OCI-LY1 (cell line): ENCODE results near the gene MED27.

Source experiments
- H2AFZ ChIP-seq: fragments of 200-600 bp; sonication (generic), shearing (Covaris generic); 2 replicates; pipeline ENCODE4 v1.6.0; 2014; ENCODE audit warnings: antibody characterized with exemption, mild to moderate bottlenecking, low read length
- H3F3A ChIP-seq: fragments of 200-600 bp; sonication (generic), shearing (Covaris generic); 2 replicates; pipeline ENCODE4 v1.6.0; 2014; ENCODE audit warnings: mild to moderate bottlenecking, antibody characterized with exemption, low read length, moderate library complexity; ENCODE audit not compliant: insufficient read depth
- H3K27ac ChIP-seq: fragments of 200-600 bp; sonication (generic); 2 replicates; pipeline ENCODE4 v1.5.1; 2014; ENCODE audit warnings: low read length, mixed run types, mild to moderate bottlenecking, low read depth; ENCODE audit not compliant: poor library complexity, severe bottlenecking
- H3K27me3 ChIP-seq: fragments of 200-600 bp; sonication (generic); 2 replicates; pipeline ENCODE4 v1.6.0; 2014; ENCODE audit warnings: antibody characterized with exemption, mild to moderate bottlenecking, low read length, moderate library complexity; ENCODE audit not compliant: insufficient read depth
- H3K36me3 ChIP-seq: fragments of 200-600 bp; sonication (generic); 2 replicates; pipeline ENCODE4 v1.6.1; 2014; ENCODE audit warnings: mild to moderate bottlenecking, antibody characterized with exemption, low read length, moderate library complexity, mixed read lengths; ENCODE audit not compliant: insufficient read depth
- H3K4me1 ChIP-seq: fragments of 200-600 bp; sonication (generic); 2 replicates; pipeline ENCODE4 v1.5.1; 2014; ENCODE audit warnings: mild to moderate bottlenecking, low read length, moderate library complexity; ENCODE audit not compliant: insufficient read depth, severe bottlenecking
- H3K4me2 ChIP-seq: fragments of 200-600 bp; sonication (generic), shearing (Covaris generic); 2 replicates; pipeline ENCODE4 v1.6.1; 2014; ENCODE audit warnings: low read length
- H3K4me3 ChIP-seq: fragments of 200-600 bp; sonication (generic); 2 replicates; pipeline ENCODE4 v1.5.1; 2014; ENCODE audit warnings: low read length, low read depth, mild to moderate bottlenecking, mixed read lengths; ENCODE audit not compliant: poor library complexity, severe bottlenecking
- H3K79me2 ChIP-seq: fragments of 200-600 bp; shearing (Covaris generic); 2 replicates; pipeline ENCODE4 v1.6.1; 2016; ENCODE audit warnings: mixed run types, low read length, mixed read lengths; ENCODE audit not compliant: insufficient read depth
- H3K9ac ChIP-seq: fragments of 200-600 bp; sonication (generic), shearing (Covaris generic); 2 replicates; pipeline ENCODE4 v1.6.1; 2014; ENCODE audit warnings: mild to moderate bottlenecking, low read length, mixed read lengths
- H3K9me2 ChIP-seq: fragments of 200-600 bp; sonication (generic), shearing (Covaris generic); 2 replicates; pipeline ENCODE4 v1.6.1; 2014; ENCODE audit warnings: low read depth, mild to moderate bottlenecking, low read length, mixed read lengths
- H3K9me3 ChIP-seq: fragments of 200-600 bp; shearing (Covaris generic); 2 replicates; pipeline ENCODE4 v1.6.1; 2014; ENCODE audit warnings: low read length, mixed read lengths
- H4K20me1 ChIP-seq: fragments of 200-600 bp; sonication (generic), shearing (Covaris generic); 2 replicates; pipeline ENCODE4 v1.6.0; 2016; ENCODE audit warnings: mild to moderate bottlenecking, low read length; ENCODE audit not compliant: insufficient read depth
- EZH2 ChIP-seq: fragments of 200-600 bp; sonication (generic), shearing (Covaris generic); IDR thresholded peaks from 2 replicates; pipeline ENCODE4 v1.8.0; 2017; ENCODE audit warnings: borderline replicate concordance, mixed run types, mild to moderate bottlenecking, antibody characterized with exemption, low read length, moderate library complexity, mixed read lengths
- TF ChIP-seq, protein P1 (sequence below): fragments of 200-600 bp; sonication (generic), shearing (Covaris generic); IDR thresholded peaks from 2 replicates; pipeline ENCODE4 v1.5.1; 2017; ENCODE audit warnings: mild to moderate bottlenecking, antibody characterized with exemption, low read length, moderate library complexity, mixed read lengths

MED27 gene

GRCh38 chr9:131960311-131960710 lies 119.4 kb downstream of the MED27 start:
- no peaks in the 10 kb centered on the region for H3K79me2 ChIP-seq
- H3K27ac ChIP-seq, result no peak overlapping the region
- H4K20me1 ChIP-seq, result no peaks in the 10 kb centered on the region
- H3K4me2 ChIP-seq, result no peak overlapping the region
- no peak overlapping the region for H3K9ac ChIP-seq
- no peak overlapping the region for H3K4me3 ChIP-seq
- H3K9me3 ChIP-seq, result no peaks in the 10 kb centered on the region
- no peaks in the 10 kb centered on the region for H3K4me1 ChIP-seq
- TF ChIP-seq EZH2, result no peak
- TF ChIP-seq, protein P1, sequence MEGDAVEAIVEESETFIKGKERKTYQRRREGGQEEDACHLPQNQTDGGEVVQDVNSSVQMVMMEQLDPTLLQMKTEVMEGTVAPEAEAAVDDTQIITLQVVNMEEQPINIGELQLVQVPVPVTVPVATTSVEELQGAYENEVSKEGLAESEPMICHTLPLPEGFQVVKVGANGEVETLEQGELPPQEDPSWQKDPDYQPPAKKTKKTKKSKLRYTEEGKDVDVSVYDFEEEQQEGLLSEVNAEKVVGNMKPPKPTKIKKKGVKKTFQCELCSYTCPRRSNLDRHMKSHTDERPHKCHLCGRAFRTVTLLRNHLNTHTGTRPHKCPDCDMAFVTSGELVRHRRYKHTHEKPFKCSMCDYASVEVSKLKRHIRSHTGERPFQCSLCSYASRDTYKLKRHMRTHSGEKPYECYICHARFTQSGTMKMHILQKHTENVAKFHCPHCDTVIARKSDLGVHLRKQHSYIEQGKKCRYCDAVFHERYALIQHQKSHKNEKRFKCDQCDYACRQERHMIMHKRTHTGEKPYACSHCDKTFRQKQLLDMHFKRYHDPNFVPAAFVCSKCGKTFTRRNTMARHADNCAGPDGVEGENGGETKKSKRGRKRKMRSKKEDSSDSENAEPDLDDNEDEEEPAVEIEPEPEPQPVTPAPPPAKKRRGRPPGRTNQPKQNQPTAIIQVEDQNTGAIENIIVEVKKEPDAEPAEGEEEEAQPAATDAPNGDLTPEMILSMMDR, result no peak
- no peaks in the 10 kb centered on the region for H3K27me3 ChIP-seq
- no peak overlapping the region for H2AFZ ChIP-seq
- no peaks in the 10 kb centered on the region for H3K36me3 ChIP-seq
- H3F3A ChIP-seq, result no peaks in the 10 kb centered on the region
- no peaks in the 10 kb centered on the region for H3K9me2 ChIP-seq

- no peaks in the 10 kb centered on the region for H3F3A ChIP-seq
- no peaks in the 10 kb centered on the region for H3K27me3 ChIP-seq
- no peaks in the 10 kb centered on the region for H3K4me1 ChIP-seq
- no peaks in the 10 kb centered on the region for H3K79me2 ChIP-seq
- H4K20me1 ChIP-seq, result no peaks in the 10 kb centered on the region
- no peak overlapping the region for H3K4me2 ChIP-seq
- H3K4me3 ChIP-seq, result no peak overlapping the region
- no peak overlapping the region for H3K27ac ChIP-seq
- H3K9me2 ChIP-seq, result no peaks in the 10 kb centered on the region
- H3K9me3 ChIP-seq, result no peaks in the 10 kb centered on the region
- no peaks in the 10 kb centered on the region for H3K36me3 ChIP-seq
- TF ChIP-seq, protein P1, result no peak
- no peak for TF ChIP-seq EZH2
- no peak overlapping the region for H3K9ac ChIP-seq
- no peak overlapping the region for H2AFZ ChIP-seq
Measured at GRCh38 chr9:131959887-131960286, 119.8 kb downstream of the MED27 start.

DNA sequence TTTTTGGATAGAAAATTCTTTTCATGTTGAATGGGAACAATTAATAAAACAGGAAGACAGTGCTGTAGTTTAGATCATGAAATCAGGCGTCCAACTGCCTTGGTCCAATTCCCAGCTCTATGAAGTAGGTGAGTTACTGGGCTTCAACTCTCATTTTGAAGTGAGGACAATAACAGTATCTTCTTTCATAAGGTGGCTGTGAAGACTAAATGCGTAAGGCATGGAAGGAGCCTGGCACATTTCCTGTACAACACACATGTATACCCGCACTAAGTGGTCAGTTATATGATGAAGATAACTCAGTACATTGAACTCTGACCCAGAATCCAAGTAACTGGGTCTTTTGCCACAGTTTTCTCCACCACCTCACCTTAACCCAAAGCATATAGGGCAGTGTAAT lies 120.6 kb downstream of the MED27 start:
- H3K9me2 ChIP-seq, result no peaks in the 10 kb centered on the region
- no peak for TF ChIP-seq EZH2
- TF ChIP-seq, protein P1, result no peak
- H3F3A ChIP-seq, result no peaks in the 10 kb centered on the region

More for the DNA sequence above, 120.6 kb downstream of the MED27 start:
- H3K27ac ChIP-seq, result no peak overlapping the region
- no peaks in the 10 kb centered on the region for H3K27me3 ChIP-seq
- H3K36me3 ChIP-seq, result no peaks in the 10 kb centered on the region
- no peak overlapping the region for H3K4me2 ChIP-seq
- H3K4me1 ChIP-seq, result no peaks in the 10 kb centered on the region
- no peak overlapping the region for H3K4me3 ChIP-seq
- H3K9me3 ChIP-seq, result no peaks in the 10 kb centered on the region
- no peaks in the 10 kb centered on the region for H3K79me2 ChIP-seq
- H4K20me1 ChIP-seq, result no peaks in the 10 kb centered on the region
- H3K9ac ChIP-seq, result no peak overlapping the region
- no peak overlapping the region for H2AFZ ChIP-seq
